Fibroblast of villous mesenchyme (primary cell): Measurements from ENCODE around the gene NKAIN4. TPM values are rescaled to one million over a fixed set of nuclear protein-coding genes. Genes with fewer than 3 reads are reported as not detected.

Experiments used
- DNase-seq: peaks from one replicate; pipeline ENCODE4 v3.0.0-alpha.2; 2010; ENCODE audit warnings: low read depth
- H3K4me3 ChIP-seq: 2 replicates; pipeline ENCODE4 v1.5.1; 2011; ENCODE audit warnings: low read depth, mild to moderate bottlenecking, low read length
- total RNA-seq: library from RNA; depleted of rRNA; stranded (reverse); fragments of >200 nt; gene quantifications from 2 replicates; pipeline ENCODE4 v1.2.3, GENCODE V29; 2012
- TF ChIP-seq, protein P1 (sequence below): IDR thresholded peaks from 2 replicates; pipeline ENCODE4 v1.5.1; 2012; ENCODE audit warnings: low read depth, mild to moderate bottlenecking, low read length; ENCODE audit not compliant: insufficient read depth

The NKAIN4 gene
- total RNA-seq, 1 donor: not detected

DNA sequence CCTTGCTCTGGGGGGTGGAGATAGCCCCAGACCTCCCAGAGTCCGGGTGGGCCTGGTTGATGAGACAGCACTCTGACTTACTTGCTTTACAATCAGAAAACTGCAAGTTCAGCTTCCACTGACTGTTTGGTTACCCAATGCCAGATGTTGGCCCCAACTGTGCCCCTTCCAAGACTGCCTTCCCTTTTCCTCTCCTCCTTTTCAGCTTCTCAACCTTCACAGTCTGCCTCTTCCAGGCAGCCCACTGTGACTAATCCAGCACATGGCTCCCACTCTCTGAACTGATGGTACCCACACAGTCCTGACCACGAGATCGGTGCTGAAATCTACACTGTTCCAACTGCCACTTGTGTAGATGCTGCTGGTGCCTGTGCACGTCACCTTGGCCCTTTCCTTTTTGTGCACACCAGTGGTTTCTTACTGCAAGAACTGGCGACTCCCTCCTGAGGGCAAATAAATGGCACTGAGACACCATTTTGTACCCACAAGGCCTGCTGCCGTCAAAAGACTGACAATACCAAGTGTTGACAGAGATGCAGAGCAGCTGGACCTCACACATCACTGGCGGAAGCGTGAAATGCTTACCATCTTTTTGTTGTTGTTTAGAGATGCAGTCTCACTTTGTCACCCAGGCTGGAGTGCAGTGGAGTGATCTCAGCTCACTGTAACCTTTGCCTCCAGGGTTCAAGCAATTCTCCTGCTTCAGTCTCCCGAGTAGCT lies 16.5 kb upstream of the NKAIN4 start:
- H3K4me3 ChIP-seq: no peak overlapping the region
- TF ChIP-seq, protein P1, sequence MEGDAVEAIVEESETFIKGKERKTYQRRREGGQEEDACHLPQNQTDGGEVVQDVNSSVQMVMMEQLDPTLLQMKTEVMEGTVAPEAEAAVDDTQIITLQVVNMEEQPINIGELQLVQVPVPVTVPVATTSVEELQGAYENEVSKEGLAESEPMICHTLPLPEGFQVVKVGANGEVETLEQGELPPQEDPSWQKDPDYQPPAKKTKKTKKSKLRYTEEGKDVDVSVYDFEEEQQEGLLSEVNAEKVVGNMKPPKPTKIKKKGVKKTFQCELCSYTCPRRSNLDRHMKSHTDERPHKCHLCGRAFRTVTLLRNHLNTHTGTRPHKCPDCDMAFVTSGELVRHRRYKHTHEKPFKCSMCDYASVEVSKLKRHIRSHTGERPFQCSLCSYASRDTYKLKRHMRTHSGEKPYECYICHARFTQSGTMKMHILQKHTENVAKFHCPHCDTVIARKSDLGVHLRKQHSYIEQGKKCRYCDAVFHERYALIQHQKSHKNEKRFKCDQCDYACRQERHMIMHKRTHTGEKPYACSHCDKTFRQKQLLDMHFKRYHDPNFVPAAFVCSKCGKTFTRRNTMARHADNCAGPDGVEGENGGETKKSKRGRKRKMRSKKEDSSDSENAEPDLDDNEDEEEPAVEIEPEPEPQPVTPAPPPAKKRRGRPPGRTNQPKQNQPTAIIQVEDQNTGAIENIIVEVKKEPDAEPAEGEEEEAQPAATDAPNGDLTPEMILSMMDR: no peak
- DNase-seq: no peak

DNA sequence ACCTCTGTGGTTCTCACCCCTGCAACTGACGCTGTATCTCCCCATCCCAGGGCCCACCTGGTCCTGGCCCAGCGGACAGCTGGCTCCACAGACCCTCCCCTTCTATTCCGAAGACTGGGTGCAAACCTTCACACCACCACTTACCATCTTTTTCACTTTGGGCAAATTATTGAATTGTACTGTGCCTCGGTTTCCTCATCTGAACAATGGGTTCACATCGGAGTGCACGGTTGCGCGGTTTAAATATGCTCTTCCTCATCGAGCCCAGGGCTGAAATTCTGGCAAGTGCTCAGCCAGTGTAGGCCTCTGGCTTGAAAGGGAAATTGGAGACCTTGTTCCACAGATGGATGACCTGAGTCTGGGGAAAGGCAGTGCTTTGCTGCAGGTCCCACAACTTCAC lies 15.5 kb upstream of the NKAIN4 start:
- TF ChIP-seq, protein P1: no peak
- no peak overlapping the region for H3K4me3 ChIP-seq
- DNase-seq: no peak

DNA sequence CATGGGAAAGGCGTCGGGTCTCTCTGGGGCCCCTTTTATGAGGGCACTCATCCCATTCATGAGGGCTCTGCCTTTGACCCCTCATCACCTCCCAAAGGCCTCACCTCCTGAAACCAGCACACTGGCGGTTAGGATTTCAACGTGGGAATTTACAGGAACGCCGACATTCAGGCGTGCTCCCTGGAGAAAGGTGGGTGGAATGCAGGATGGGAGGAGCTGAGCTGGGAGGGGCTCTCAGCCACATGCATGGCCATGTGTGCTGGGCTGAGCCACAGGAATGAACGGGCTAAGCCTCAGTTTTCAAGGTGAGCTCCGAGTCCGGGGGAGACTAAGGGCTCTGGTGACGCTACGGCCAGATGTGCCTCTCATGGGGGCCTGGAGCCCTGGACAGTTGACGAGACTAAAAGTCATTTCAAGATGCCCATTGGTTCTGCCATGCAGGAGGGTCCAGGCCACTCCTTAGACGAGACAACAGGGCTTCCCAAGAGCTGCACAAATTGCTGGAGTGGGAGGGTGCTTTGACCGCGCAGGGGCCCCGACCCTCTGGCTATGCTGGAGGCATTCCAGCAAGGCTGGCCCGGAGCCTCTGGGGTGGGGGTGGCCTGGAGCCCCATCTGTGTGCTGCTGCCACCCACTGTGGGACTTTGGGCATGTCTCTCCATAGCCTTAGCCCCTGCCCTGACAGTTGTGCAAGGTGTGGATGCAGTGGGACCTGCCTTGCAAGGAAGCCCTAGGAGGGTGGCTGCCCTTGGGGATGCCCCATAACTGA lies 14.6 kb upstream of the NKAIN4 start:
- H3K4me3 ChIP-seq: no peak overlapping the region
- no peak for DNase-seq
- TF ChIP-seq, protein P1: no peak

DNA sequence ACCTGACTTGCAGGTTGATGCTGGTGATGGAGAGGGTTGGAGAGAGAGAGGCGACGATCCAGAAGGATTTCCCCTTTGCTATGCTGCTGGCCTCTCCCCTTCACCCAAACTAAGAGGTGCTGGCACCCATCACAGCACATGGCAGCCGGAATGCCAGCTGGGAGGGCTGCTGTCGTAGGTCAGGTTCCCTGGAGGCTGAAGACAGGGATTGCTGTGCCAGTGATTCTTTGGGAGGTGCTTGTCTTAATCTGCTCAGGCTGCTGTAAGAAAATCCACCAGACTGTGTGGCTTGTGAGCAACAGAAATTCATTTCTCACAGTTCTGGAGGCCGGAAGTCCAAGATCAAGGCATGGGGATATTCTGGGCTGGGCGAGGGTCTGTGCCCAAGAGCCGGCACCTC lies 14.0 kb upstream of the NKAIN4 start:
- H3K4me3 ChIP-seq: no peak overlapping the region
- TF ChIP-seq, protein P1: no peak
- no peak for DNase-seq

DNA sequence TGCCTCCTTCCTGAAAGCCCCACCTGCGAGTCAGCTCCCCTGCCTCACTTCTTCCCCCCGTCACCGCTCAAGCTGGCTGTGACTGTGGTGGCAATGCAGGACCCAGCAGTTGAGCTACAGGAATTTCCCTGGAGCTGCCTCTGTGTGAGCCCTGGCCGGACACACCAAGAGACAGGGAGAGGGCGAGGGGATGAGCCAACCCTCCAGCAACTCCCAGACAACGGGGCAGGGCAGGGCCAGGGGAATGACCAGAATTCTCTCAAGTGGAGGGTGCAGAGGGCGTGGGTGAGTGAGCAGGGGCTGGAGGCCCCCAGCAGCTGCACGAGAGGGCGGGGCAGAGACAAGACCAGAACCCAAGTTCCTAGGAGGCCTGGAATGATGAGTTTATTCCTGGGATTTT lies 13.4 kb upstream of the NKAIN4 start:
- TF ChIP-seq, protein P1: no peak
- no peak overlapping the region for H3K4me3 ChIP-seq
- no peak for DNase-seq

DNA sequence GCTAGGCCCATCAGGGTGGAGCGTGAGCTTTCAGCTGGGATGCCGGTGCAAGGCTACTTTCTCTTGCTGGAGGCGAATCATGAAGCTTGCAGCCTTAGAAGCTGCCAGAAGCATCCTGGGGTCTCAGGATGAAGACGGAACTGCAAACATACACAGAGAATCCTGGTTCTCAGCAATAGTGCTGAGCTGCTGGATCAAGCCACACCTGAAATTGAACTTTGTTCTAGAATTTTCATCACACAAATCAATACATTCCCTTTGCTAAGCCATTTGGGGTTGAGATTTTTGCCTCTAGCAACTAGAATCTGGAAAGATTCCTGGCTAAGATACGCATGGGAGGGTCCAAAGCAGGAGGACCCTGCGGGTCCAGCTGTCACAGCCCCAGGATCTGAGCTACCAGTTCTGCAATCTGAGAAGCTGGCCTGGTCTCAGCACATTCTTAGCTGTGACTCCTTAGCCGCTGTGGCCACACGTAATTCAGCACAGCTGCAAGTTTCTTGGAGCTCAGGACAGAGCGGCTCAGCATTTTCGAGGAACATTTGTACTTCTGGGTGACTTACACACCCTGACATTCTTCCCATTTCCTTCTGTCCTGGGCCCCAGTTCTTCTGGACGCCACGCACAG lies 11.7 kb upstream of the NKAIN4 start:
- H3K4me3 ChIP-seq: no peak overlapping the region
- TF ChIP-seq, protein P1: no peak
- DNase-seq: no peak
